KMS-11 (cell line): ENCODE results near the gene WDR11.
A peak's percentile ranks its signal among the peaks of the same experiment; 100 is the strongest.

Source experiments
- H2AFZ ChIP-seq: fragments of 200-600 bp; sonication (generic); 2 replicates; pipeline ENCODE4 v1.6.1; 2016; ENCODE audit warnings: antibody characterized with exemption, mixed run types, low read depth
- H3K27ac ChIP-seq: fragments of 200-600 bp; sonication (generic); 2 replicates; pipeline ENCODE4 v1.6.1; 2016; ENCODE audit warnings: mild to moderate bottlenecking, mixed run types
- H3K27me3 ChIP-seq: fragments of 200-600 bp; sonication (generic); 2 replicates; pipeline ENCODE4 v1.6.1; 2017; ENCODE audit warnings: mild to moderate bottlenecking, low read depth, mixed run types, moderate library complexity; ENCODE audit not compliant: insufficient read depth
- H3K36me3 ChIP-seq: fragments of 200-600 bp; sonication (generic); 2 replicates; pipeline ENCODE4 v1.6.1; 2017; ENCODE audit warnings: mild to moderate bottlenecking, mixed run types; ENCODE audit not compliant: insufficient read depth
- H3K4me1 ChIP-seq: fragments of 200-600 bp; sonication (generic); 2 replicates; pipeline ENCODE4 v1.6.1; 2016; ENCODE audit warnings: mild to moderate bottlenecking, low read depth, mixed run types; ENCODE audit not compliant: poor library complexity, severe bottlenecking
- H3K4me2 ChIP-seq: fragments of 200-600 bp; sonication (generic); 2 replicates; pipeline ENCODE4 v1.7.0; 2016; ENCODE audit warnings: mild to moderate bottlenecking, mixed run types
- H3K4me3 ChIP-seq: fragments of 200-600 bp; sonication (generic); IDR thresholded peaks from 2 replicates; pipeline ENCODE4 v1.6.1; 2017; ENCODE audit warnings: low read depth, low read length, mixed read lengths; ENCODE audit not compliant: insufficient read depth
- H3K79me2 ChIP-seq: fragments of 200-600 bp; sonication (generic); 2 replicates; pipeline ENCODE4 v1.6.1; 2016; ENCODE audit warnings: low read depth, mixed run types; ENCODE audit not compliant: insufficient read depth
- H3K9ac ChIP-seq: fragments of 200-600 bp; sonication (generic); 2 replicates; pipeline ENCODE4 v1.6.1; 2016; ENCODE audit warnings: mild to moderate bottlenecking, mixed run types
- H4K20me1 ChIP-seq: fragments of 200-600 bp; sonication (generic); 2 replicates; pipeline ENCODE4 v1.6.1; 2016; ENCODE audit warnings: mild to moderate bottlenecking, mixed run types; ENCODE audit not compliant: insufficient read depth
- TF ChIP-seq, protein P1 (sequence below): fragments of 200-600 bp; sonication (generic); conservative IDR thresholded peaks from 2 replicates; pipeline ENCODE4 v1.6.1; 2017; ENCODE audit warnings: low read depth, mild to moderate bottlenecking, antibody characterized with exemption, low read length, moderate library complexity, mixed read lengths

The WDR11 gene

DNA sequence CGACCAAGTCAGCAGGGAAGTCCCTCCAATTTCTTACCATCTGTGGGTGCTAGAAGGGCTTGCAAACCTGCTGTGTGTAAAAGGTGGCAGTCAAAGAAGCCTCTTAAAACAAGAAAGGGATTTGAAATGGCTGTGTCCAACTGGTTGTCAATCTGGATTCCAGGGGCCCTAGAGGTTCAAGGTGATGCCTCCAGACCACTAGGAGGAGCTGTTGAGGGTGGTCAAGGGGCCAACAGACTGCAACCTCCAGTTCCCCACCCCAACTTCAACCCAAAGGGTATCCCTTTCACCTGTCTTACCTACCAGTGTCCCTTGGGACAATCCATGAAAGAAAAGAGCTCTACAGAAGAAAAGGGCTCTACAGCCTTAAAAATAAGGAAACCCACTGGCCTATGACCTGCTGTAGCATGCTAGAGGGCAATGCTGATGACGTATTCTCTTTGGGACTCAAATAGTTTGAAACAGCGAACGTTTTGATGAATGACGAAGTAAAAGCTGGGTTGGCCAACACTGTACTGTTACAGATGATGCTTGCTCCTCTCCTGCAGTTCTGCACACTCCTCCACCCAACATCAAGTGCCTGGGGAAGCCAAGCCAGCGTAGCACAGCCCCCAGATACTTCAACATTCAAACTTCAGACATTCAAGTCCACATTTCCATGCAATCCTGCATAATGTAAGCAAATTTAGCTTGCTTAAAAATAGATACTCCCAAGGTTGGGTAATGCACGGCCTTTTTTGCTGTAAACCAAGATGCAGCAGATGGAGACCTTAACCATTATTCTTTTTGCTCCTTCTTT, 45.9 kb upstream of the WDR11 start:
- H3K79me2 ChIP-seq, result no peaks in the 10 kb centered on the region
- TF ChIP-seq, protein P1, sequence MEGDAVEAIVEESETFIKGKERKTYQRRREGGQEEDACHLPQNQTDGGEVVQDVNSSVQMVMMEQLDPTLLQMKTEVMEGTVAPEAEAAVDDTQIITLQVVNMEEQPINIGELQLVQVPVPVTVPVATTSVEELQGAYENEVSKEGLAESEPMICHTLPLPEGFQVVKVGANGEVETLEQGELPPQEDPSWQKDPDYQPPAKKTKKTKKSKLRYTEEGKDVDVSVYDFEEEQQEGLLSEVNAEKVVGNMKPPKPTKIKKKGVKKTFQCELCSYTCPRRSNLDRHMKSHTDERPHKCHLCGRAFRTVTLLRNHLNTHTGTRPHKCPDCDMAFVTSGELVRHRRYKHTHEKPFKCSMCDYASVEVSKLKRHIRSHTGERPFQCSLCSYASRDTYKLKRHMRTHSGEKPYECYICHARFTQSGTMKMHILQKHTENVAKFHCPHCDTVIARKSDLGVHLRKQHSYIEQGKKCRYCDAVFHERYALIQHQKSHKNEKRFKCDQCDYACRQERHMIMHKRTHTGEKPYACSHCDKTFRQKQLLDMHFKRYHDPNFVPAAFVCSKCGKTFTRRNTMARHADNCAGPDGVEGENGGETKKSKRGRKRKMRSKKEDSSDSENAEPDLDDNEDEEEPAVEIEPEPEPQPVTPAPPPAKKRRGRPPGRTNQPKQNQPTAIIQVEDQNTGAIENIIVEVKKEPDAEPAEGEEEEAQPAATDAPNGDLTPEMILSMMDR, result peak; percentile 28; the same call in 1 of the 2 replicates
- H3K27me3 ChIP-seq, result no peaks in the 10 kb centered on the region
- H3K36me3 ChIP-seq, result no peaks in the 10 kb centered on the region
- no peak overlapping the region for H3K4me2 ChIP-seq
- H4K20me1 ChIP-seq, result no peaks in the 10 kb centered on the region
- H3K4me3 ChIP-seq, result no peak overlapping the region
- H2AFZ ChIP-seq, result no peak overlapping the region
- H3K9ac ChIP-seq, result no peak overlapping the region
- no peaks in the 10 kb centered on the region for H3K4me1 ChIP-seq
- no peak overlapping the region for H3K27ac ChIP-seq

- no peak overlapping the region for H2AFZ ChIP-seq
- no peaks in the 10 kb centered on the region for H4K20me1 ChIP-seq
- H3K4me3 ChIP-seq, result no peak overlapping the region
- TF ChIP-seq, protein P1, result no peak
- no peaks in the 10 kb centered on the region for H3K4me1 ChIP-seq
- H3K79me2 ChIP-seq, result no peaks in the 10 kb centered on the region
- no peak overlapping the region for H3K27ac ChIP-seq
- no peak overlapping the region for H3K4me2 ChIP-seq
- no peak overlapping the region for H3K9ac ChIP-seq
- H3K36me3 ChIP-seq, result no peaks in the 10 kb centered on the region
- no peaks in the 10 kb centered on the region for H3K27me3 ChIP-seq
Observed at GRCh38 chr10:120806081-120806480, 45.1 kb upstream of the WDR11 start.

DNA sequence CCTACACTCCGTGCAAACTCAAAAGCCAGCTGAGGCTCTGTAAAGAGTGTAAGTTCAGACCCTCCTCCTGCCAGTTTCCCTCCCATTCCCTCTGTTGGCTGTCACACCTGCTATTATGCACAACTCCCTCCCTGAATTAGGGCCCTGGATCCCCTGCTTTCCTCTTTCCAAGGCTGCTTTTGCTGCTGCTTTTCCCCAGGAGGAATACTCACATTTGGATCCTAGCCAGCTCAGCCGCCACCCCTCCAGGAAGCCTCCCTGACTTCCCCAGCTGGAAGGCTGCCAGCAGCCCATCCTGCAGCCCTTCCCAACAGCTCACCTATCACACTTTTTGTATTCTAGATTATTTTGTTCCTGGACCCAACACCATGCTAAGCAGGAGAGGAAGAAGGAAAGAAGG, 40.9 kb upstream of the WDR11 start:
- no peak overlapping the region for H3K27ac ChIP-seq
- H2AFZ ChIP-seq, result no peak overlapping the region
- H4K20me1 ChIP-seq, result no peaks in the 10 kb centered on the region
- H3K9ac ChIP-seq, result no peak overlapping the region
- H3K4me3 ChIP-seq, result no peak overlapping the region
- no peaks in the 10 kb centered on the region for H3K4me1 ChIP-seq
- TF ChIP-seq, protein P1, result no peak
- no peaks in the 10 kb centered on the region for H3K36me3 ChIP-seq
- no peaks in the 10 kb centered on the region for H3K79me2 ChIP-seq
- no peak overlapping the region for H3K4me2 ChIP-seq
- no peaks in the 10 kb centered on the region for H3K27me3 ChIP-seq

GRCh38 chr10:120813085-120813484, 38.1 kb upstream of the WDR11 start:
- Histone ChIP-seq H3K27ac (no peak overlapping the region), H2AFZ (no peak overlapping the region), H4K20me1 (no peaks in the 10 kb centered on the region), H3K9ac (no peak overlapping the region), H3K4me1 (no peaks in the 10 kb centered on the region), H3K4me3 (no peak overlapping the region), H3K36me3 (no peaks in the 10 kb centered on the region), H3K4me2 (no peak overlapping the region), H3K79me2 (no peaks in the 10 kb centered on the region), H3K27me3 (no peaks in the 10 kb centered on the region)
- TF ChIP-seq, protein P1, result no peak
